NCI-H2227 treated with DMSO at 0.1 percent for 48 hours (cell line): ENCODE results near the gene RARG.
"Not testable (repeated sequence)": the region's sequence is repeated elsewhere in the genome, so short reads cannot be mapped to it uniquely, and the experiment has no call there.

ENCODE experiments used
- DNase-seq: peaks from one replicate; lab custom pipeline; 2025; lab: John Stamatoyannopoulos, UW

The RARG gene

GRCh38 chr12:53190108-53190729 is 41.8 kb downstream of the RARG start:
- DNase-seq = peak; percentile 21

GRCh38 chr12:53187145-53187899 is 44.7 kb downstream of the RARG start:
- no peak for DNase-seq

GRCh38 chr12:53186745-53187144 is 45.3 kb downstream of the RARG start:
- DNase-seq = no peak

- DNase-seq = no peak
These were observed 46.3 kb downstream of the RARG start for GRCh38 chr12:53185582-53186153.

- DNase-seq = no peak
These were observed 47.2 kb downstream of the RARG start for GRCh38 chr12:53184828-53185227.

- no peak for DNase-seq
These were observed 49.1 kb downstream of the RARG start for GRCh38 chr12:53182903-53183302.

- DNase-seq = no peak
These were observed 50.1 kb downstream of the RARG start for GRCh38 chr12:53181935-53182334.

GRCh38 chr12:53180931-53181645 is 50.9 kb downstream of the RARG start:
- peak; percentile 63 for DNase-seq

- peak; percentile 91 for DNase-seq
These were observed 51.6 kb downstream of the RARG start, which contains the start of the genes CSAD and ZNF740 for GRCh38 chr12:53180220-53180930. CSAD (minus strand) TSS chr12:53180925; CDS start chr12:53173470, 7,455 bp downstream. ZNF740 (plus strand) TSS chr12:53180722; CDS start chr12:53181984, 1,262 bp downstream.

- DNase-seq = no peak
These were observed 52.3 kb downstream of the RARG start for GRCh38 chr12:53179687-53180219.

GRCh38 chr12:53178803-53179202 is 53.2 kb downstream of the RARG start:
- DNase-seq = not testable (repeated sequence)

GRCh38 chr12:53177447-53177846 is 54.6 kb downstream of the RARG start:
- not testable (repeated sequence) for DNase-seq

- no peak for DNase-seq
These were observed 55.3 kb downstream of the RARG start for GRCh38 chr12:53176750-53177149.

GRCh38 chr12:53174881-53175491 is 57.0 kb downstream of the RARG start:
- DNase-seq = no peak

- no peak for DNase-seq
These were observed 58.8 kb downstream of the RARG start for GRCh38 chr12:53173085-53173715.

- no peak for DNase-seq
These were observed 59.7 kb downstream of the RARG start for GRCh38 chr12:53172352-53172751.

- no peak for DNase-seq
These were observed 60.2 kb downstream of the RARG start for GRCh38 chr12:53171725-53172329.

GRCh38 chr12:53170876-53171724 is 60.9 kb downstream of the RARG start:
- DNase-seq = no peak

GRCh38 chr12:53170215-53170614 is 61.8 kb downstream of the RARG start:
- no peak for DNase-seq
